ENCODE measurements around the gene LPP. TPM values are rescaled to one million over a fixed set of nuclear protein-coding genes. Genes with fewer than 3 reads are reported as not detected.

LPP gene
- total RNA-seq, 6 experiments from 2014 or later: 41.5 to 90.5 (median 69.5) TPM

DNA sequence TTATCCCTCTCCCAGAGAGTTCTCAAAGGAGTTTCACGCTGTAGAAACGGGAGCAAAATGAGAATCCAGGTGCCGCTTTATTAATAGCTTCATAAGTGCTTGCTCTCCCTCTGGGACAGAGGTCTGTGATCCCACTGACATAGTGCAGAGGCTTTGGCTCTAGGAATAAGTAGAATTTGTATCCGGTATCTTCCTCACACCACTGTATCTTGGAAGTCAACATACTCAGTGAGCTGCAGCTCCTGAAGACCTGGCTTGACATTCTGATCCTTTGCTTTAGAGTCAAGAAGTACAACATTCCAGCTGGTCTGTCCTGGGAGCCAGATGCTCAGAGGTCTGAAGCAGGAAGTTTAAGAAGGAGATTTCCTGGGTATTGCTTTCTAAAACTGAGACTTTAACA lies 323.0 kb downstream of the LPP start:
- Histone ChIP-seq H3K9me3 (no peaks in the 10 kb centered on the region), H3K4me1 (peaks cover 0 to 24% (median 12%) of the 10 kb centered on the region in 4 donors), H3K36me3 (no peaks in the 10 kb centered on the region), H3K27me3 (no peaks in the 10 kb centered on the region), H3K4me3 (no peak overlapping the region), H3K27ac (no peak overlapping the region)
- ATAC-seq (no peak), DNase-seq (no peak)
- 79% methylated on average over 4 of the region's 4 CpGs for WGBS (ENCODE audit: insufficient coverage, low coverage, low lambda C conversion rate, missing lambda C conversion rate)
- TF ChIP-seq POLR2A (IDR thresholded peaks at IDR 0.05) (no peak), CTCF (IDR thresholded peaks at IDR 0.05) (no peak)
- intact Hi-C loops (cut with DNase I): no loop called here

DNA sequence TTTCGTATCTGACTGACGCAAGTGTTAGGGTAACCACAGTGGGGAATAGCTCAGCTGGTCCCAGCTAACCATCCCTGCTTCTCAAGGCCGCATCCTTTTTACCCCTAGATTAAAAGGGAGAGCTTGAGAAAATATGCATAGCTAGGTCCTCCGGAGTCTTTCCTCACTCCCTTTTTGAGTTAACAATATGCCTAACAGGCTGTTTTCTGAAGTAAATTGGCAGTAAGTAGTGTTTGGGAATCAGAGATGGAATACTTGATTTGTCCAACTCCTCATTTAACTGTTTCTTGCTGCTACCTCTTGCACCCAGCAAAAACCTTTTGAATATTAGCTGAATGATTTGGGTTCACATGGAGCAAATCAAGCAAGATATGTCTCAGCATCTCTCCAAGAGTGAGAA lies 326.1 kb downstream of the LPP start:
- no peak overlapping the region for H3K4me3 ChIP-seq
- intact Hi-C loops (cut with DNase I): no loop called here
- no peaks in the 10 kb centered on the region for H3K9me3 ChIP-seq
- H3K4me1 ChIP-seq: no peaks in the 10 kb centered on the region
- WGBS (ENCODE audit: insufficient coverage, low coverage, low lambda C conversion rate, missing lambda C conversion rate): 92% methylated on average over 4 of the region's 4 CpGs
- DNase-seq: no peak
- no peak for TF ChIP-seq CTCF (IDR thresholded peaks at IDR 0.05)
- no peak for TF ChIP-seq POLR2A (IDR thresholded peaks at IDR 0.05)
- peaks cover 0 to 5% (median 2%) of the 10 kb centered on the region in 4 donors for H3K36me3 ChIP-seq
- H3K27me3 ChIP-seq: no peaks in the 10 kb centered on the region
- H3K27ac ChIP-seq: no peak overlapping the region
- ATAC-seq: no peak

- TF ChIP-seq POLR2A (IDR thresholded peaks at IDR 0.05) (no peak), CTCF (IDR thresholded peaks at IDR 0.05) (no peak)
- H3K27ac ChIP-seq: no peak overlapping the region
- H3K4me3 ChIP-seq: no peak overlapping the region
- no peak for ATAC-seq
- 58% methylated on average over 4 of the region's 4 CpGs for WGBS (ENCODE audit: insufficient coverage, low coverage, low lambda C conversion rate, missing lambda C conversion rate)
- H3K9me3 ChIP-seq: no peaks in the 10 kb centered on the region
- H3K4me1 ChIP-seq: no peaks in the 10 kb centered on the region
- DNase-seq: no peak
- H3K36me3 ChIP-seq: peaks cover 0 to 6% (median 3%) of the 10 kb centered on the region in 4 donors
- intact Hi-C loops (cut with DNase I): no loop called here
- H3K27me3 ChIP-seq: no peaks in the 10 kb centered on the region
Observed at GRCh38 chr3:188482929-188483328, 329.0 kb downstream of the LPP start.

DNA sequence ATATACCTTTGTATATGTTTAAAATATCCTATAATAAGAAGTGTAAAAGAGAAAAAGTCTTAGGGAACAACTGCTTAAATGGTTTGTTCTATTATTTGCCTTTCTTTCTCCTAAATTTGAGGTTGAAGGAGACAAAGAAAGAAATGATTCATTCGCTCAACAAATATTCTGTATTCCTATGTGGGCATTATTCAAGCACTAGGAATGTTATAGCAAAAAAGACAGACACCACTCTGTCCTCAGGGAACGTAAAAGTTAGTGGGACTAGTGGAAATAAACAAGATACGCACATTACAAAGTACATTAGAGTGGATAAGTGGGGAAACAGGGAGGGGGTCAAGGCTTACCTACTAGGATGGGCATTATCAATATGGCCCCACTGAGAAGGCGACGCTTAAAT lies 332.2 kb downstream of the LPP start:
- Histone ChIP-seq H3K4me1 (no peaks in the 10 kb centered on the region), H3K4me3 (no peak overlapping the region), H3K27me3 (no peaks in the 10 kb centered on the region), H3K27ac (no peak overlapping the region), H3K9me3 (no peaks in the 10 kb centered on the region), H3K36me3 (peaks cover 0 to 6% (median 3%) of the 10 kb centered on the region in 4 donors)
- WGBS (ENCODE audit: insufficient coverage, low coverage, low lambda C conversion rate, missing lambda C conversion rate): 92% methylated on average over 5 of the region's 5 CpGs
- DNase-seq: no peak
- ATAC-seq: no peak
- TF ChIP-seq CTCF (IDR thresholded peaks at IDR 0.05) (no peak), POLR2A (IDR thresholded peaks at IDR 0.05) (no peak)
- intact Hi-C loops (cut with DNase I): no loop called here

DNA sequence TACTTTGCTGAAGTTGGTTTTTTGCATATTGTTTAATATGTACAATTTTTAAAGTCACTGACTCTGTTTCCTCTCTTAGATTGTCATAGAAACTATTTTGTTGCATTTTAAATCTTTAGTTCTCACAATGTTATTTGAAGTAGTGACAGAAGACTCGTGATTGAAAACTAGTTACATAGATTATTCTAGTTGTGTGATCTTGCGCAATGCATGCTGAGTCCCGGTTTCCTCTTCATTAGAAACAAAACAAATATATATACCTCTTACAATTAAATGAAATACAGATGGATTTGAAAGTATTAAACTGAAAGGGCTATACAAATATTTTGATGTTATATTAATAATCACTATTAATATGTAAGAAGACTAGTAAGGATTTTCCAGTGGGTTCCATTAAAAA lies 333.0 kb downstream of the LPP start:
- no peaks in the 10 kb centered on the region for H3K9me3 ChIP-seq
- no peak overlapping the region for H3K27ac ChIP-seq
- peaks cover 0 to 6% (median 3%) of the 10 kb centered on the region in 4 donors for H3K36me3 ChIP-seq
- H3K4me3 ChIP-seq: no peak overlapping the region
- H3K4me1 ChIP-seq: no peaks in the 10 kb centered on the region
- DNase-seq: no peak
- no peak for ATAC-seq
- WGBS (ENCODE audit: insufficient coverage, low coverage, low lambda C conversion rate, missing lambda C conversion rate): 37% methylated on average over 3 of the region's 3 CpGs
- H3K27me3 ChIP-seq: no peaks in the 10 kb centered on the region
- no peak for TF ChIP-seq CTCF (IDR thresholded peaks at IDR 0.05)
- no peak for TF ChIP-seq POLR2A (IDR thresholded peaks at IDR 0.05)
- intact Hi-C loops (cut with DNase I): no loop called here

Data from right lobe of liver (tissue), 6 donors.